Esophagus squamous epithelium (tissue), 4 donors: ENCODE data around the gene MPV17L2.

Source experiments
- POLR2A ChIP-seq, 4 donors: fragments of 450-650 bp; IDR thresholded peaks; one replicate each; pipeline ENCODE4 v1.6.1; 2017; ENCODE audit warnings: antibody characterized with exemption in 4 of 4, mild to moderate bottlenecking in 4 of 4, moderate library complexity in 3 of 4
- TF ChIP-seq, protein P1 (sequence below), 6 experiments: fragments of 450-650 bp in 4 of 6; fragments of 200-600 bp in 2 of 6; sonication (generic) in 2 of 6; IDR thresholded peaks; one replicate each; pipeline ENCODE4 v1.5.1; 2016 to 2019; ENCODE audit warnings: antibody characterized with exemption in 6 of 6, mild to moderate bottlenecking in 4 of 6, moderate library complexity in 4 of 6

DNA sequence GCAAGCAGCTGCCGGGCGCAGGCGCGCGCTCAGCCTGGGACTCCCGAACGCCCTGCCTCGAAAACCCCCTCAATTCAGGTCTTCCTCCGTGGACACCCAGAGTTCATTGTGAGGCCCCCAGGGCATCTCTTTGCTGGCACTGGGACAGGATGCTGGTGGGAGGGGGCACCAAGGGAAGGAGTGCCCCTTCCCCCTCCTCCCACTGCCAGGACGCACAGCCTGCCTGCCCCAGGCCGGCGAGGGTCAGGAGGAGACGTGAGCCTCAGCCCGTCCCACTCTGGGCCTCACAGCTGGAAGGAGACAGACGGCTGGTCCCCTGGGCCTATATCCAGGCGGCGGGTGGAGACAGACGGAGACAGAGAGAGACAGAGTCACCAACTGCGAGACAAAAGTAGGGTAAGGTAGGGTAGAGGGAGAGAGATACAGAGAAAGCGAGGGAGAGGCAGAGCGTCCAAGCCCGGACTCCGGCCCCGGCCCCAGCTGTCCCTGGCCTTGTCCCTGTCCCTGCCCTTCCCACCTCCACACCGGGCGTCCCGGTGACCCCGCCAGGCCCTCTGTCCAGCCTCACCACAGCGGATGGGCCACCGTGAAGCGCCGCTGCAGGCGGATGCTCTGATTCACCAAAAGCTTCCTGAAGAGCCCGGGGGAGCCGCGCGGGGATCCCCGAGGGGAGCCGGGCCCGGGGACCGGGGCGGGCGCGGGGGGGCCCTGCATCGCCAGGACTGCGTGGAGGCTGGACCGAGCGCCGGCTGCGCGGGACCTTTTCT, 32.9 kb downstream of the MPV17L2 start, which contains the start of gene PDE4C:
- TF ChIP-seq, protein P1, sequence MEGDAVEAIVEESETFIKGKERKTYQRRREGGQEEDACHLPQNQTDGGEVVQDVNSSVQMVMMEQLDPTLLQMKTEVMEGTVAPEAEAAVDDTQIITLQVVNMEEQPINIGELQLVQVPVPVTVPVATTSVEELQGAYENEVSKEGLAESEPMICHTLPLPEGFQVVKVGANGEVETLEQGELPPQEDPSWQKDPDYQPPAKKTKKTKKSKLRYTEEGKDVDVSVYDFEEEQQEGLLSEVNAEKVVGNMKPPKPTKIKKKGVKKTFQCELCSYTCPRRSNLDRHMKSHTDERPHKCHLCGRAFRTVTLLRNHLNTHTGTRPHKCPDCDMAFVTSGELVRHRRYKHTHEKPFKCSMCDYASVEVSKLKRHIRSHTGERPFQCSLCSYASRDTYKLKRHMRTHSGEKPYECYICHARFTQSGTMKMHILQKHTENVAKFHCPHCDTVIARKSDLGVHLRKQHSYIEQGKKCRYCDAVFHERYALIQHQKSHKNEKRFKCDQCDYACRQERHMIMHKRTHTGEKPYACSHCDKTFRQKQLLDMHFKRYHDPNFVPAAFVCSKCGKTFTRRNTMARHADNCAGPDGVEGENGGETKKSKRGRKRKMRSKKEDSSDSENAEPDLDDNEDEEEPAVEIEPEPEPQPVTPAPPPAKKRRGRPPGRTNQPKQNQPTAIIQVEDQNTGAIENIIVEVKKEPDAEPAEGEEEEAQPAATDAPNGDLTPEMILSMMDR (IDR thresholded peaks at IDR 0.05), result no peak
- no peak for TF ChIP-seq POLR2A (IDR thresholded peaks at IDR 0.05)
